T-helper 2 cell treated with Interferon-gamma antibody and Interleukin-4, amounts not matched to agents 5 μg/mL and 100 μg/mL, for 36 hours (primary cell): ENCODE measurements around the gene SMYD2.
A peak's percentile ranks its signal among the peaks of the same experiment; 100 is the strongest.

Source experiments
- DNase-seq: peaks from one replicate; pipeline ENCODE4 v3.0.0; 2021; ENCODE audit warnings: low spot score
- H3K27ac Mint-ChIP-seq: one replicate; pipeline ENCODE4 v1.8.0; 2021; ENCODE audit warnings: mild to moderate bottlenecking, mixed read lengths
- H3K27me3 Mint-ChIP-seq: one replicate; pipeline ENCODE4 v1.8.0; 2021; ENCODE audit warnings: low read depth, mixed read lengths
- H3K36me3 Mint-ChIP-seq: one replicate; pipeline ENCODE4 v1.8.0; 2021; ENCODE audit warnings: low read depth, mixed read lengths
- H3K4me1 Mint-ChIP-seq: one replicate; pipeline ENCODE4 v1.8.0; 2021; ENCODE audit warnings: low read depth, mixed read lengths
- H3K4me3 Mint-ChIP-seq: one replicate; pipeline ENCODE4 v1.8.0; 2022; ENCODE audit warnings: mild to moderate bottlenecking, moderate library complexity, mixed read lengths
- H3K9me3 Mint-ChIP-seq: one replicate; pipeline ENCODE4 v1.8.0; 2021; ENCODE audit warnings: mixed read lengths

SMYD2 gene

GRCh38 chr1:214305164-214305751, 24.3 kb downstream of the SMYD2 start:
- H3K9me3 Mint-ChIP-seq, result no peaks in the 10 kb centered on the region
- DNase-seq, result no peak
- H3K36me3 Mint-ChIP-seq, result no peaks in the 10 kb centered on the region
- H3K27ac Mint-ChIP-seq, result no peak overlapping the region
- no peak overlapping the region for H3K4me3 Mint-ChIP-seq
- H3K27me3 Mint-ChIP-seq, result no peaks in the 10 kb centered on the region
- H3K4me1 Mint-ChIP-seq, result peaks cover 22% of the 10 kb centered on the region

- Mint-ChIP-seq H3K36me3 (no peaks in the 10 kb centered on the region), H3K9me3 (no peaks in the 10 kb centered on the region), H3K4me3 (no peak overlapping the region), H3K27me3 (no peaks in the 10 kb centered on the region), H3K27ac (no peak overlapping the region), H3K4me1 (peaks cover 28% of the 10 kb centered on the region)
- no peak for DNase-seq
These were observed 25.3 kb downstream of the SMYD2 start for GRCh38 chr1:214306269-214306668.

- Mint-ChIP-seq H3K36me3 (no peaks in the 10 kb centered on the region), H3K27me3 (no peaks in the 10 kb centered on the region)
These were observed 29.1 kb downstream of the SMYD2 start for GRCh38 chr1:214310010-214310409.

GRCh38 chr1:214310777-214311690, 30.1 kb downstream of the SMYD2 start:
- no peaks in the 10 kb centered on the region for H3K9me3 Mint-ChIP-seq
- no peak overlapping the region for H3K27ac Mint-ChIP-seq
- H3K36me3 Mint-ChIP-seq, result peaks cover 3% of the 10 kb centered on the region
- peak overlapping the region; percentile 64 for H3K4me3 Mint-ChIP-seq
- no peaks in the 10 kb centered on the region for H3K27me3 Mint-ChIP-seq
- DNase-seq, result no peak
- H3K4me1 Mint-ChIP-seq, result peaks cover 26% of the 10 kb centered on the region

More at GRCh38 chr1:214310010-214310409, 29.1 kb downstream of the SMYD2 start:
- no peak for DNase-seq
- no peaks in the 10 kb centered on the region for H3K9me3 Mint-ChIP-seq
- H3K4me1 Mint-ChIP-seq, result peaks cover 26% of the 10 kb centered on the region
- H3K4me3 Mint-ChIP-seq, result peak overlapping the region; percentile 54
- no peak overlapping the region for H3K27ac Mint-ChIP-seq

GRCh38 chr1:214312530-214313051, 31.6 kb downstream of the SMYD2 start:
- H3K4me1 Mint-ChIP-seq, result peaks cover 26% of the 10 kb centered on the region
- no peaks in the 10 kb centered on the region for H3K27me3 Mint-ChIP-seq
- peaks cover 3% of the 10 kb centered on the region for H3K36me3 Mint-ChIP-seq
- no peak overlapping the region for H3K27ac Mint-ChIP-seq
- no peak for DNase-seq
- H3K9me3 Mint-ChIP-seq, result no peaks in the 10 kb centered on the region
- H3K4me3 Mint-ChIP-seq, result no peak overlapping the region

GRCh38 chr1:214314178-214314843, 33.4 kb downstream of the SMYD2 start:
- Mint-ChIP-seq H3K4me3 (no peak overlapping the region), H3K27ac (no peak overlapping the region), H3K27me3 (no peaks in the 10 kb centered on the region), H3K9me3 (no peaks in the 10 kb centered on the region), H3K36me3 (peaks cover 7% of the 10 kb centered on the region), H3K4me1 (peaks cover 16% of the 10 kb centered on the region)
- DNase-seq, result no peak

GRCh38 chr1:214316593-214316992, 35.6 kb downstream of the SMYD2 start:
- Mint-ChIP-seq H3K4me1 (no peaks in the 10 kb centered on the region), H3K9me3 (no peaks in the 10 kb centered on the region), H3K36me3 (peaks cover 17% of the 10 kb centered on the region), H3K4me3 (no peak overlapping the region), H3K27ac (no peak overlapping the region), H3K27me3 (no peaks in the 10 kb centered on the region)
- no peak for DNase-seq

GRCh38 chr1:214317300-214317699, 36.3 kb downstream of the SMYD2 start:
- DNase-seq, result no peak
- no peaks in the 10 kb centered on the region for H3K27me3 Mint-ChIP-seq
- H3K27ac Mint-ChIP-seq, result no peak overlapping the region

GRCh38 chr1:214317734-214318133, 36.8 kb downstream of the SMYD2 start:
- Mint-ChIP-seq H3K4me3 (no peak overlapping the region), H3K27me3 (no peaks in the 10 kb centered on the region), H3K36me3 (peaks cover 17% of the 10 kb centered on the region), H3K9me3 (no peaks in the 10 kb centered on the region), H3K27ac (no peak overlapping the region), H3K4me1 (no peaks in the 10 kb centered on the region)
- DNase-seq, result no peak

More at GRCh38 chr1:214317300-214317699, 36.3 kb downstream of the SMYD2 start:
- no peak overlapping the region for H3K4me3 Mint-ChIP-seq
- H3K9me3 Mint-ChIP-seq, result no peaks in the 10 kb centered on the region
- H3K36me3 Mint-ChIP-seq, result peaks cover 17% of the 10 kb centered on the region
- no peaks in the 10 kb centered on the region for H3K4me1 Mint-ChIP-seq

GRCh38 chr1:214318356-214318755, 37.4 kb downstream of the SMYD2 start:
- DNase-seq, result no peak
- Mint-ChIP-seq H3K4me3 (no peak overlapping the region), H3K9me3 (no peaks in the 10 kb centered on the region), H3K4me1 (no peaks in the 10 kb centered on the region), H3K36me3 (peaks cover 17% of the 10 kb centered on the region), H3K27ac (no peak overlapping the region), H3K27me3 (no peaks in the 10 kb centered on the region)

GRCh38 chr1:214318956-214319736, 38.2 kb downstream of the SMYD2 start:
- Mint-ChIP-seq H3K27me3 (no peaks in the 10 kb centered on the region), H3K27ac (no peak overlapping the region)

GRCh38 chr1:214319938-214320337, 39.0 kb downstream of the SMYD2 start:
- Mint-ChIP-seq H3K27me3 (no peaks in the 10 kb centered on the region), H3K27ac (no peak overlapping the region)

More at GRCh38 chr1:214318956-214319736, 38.2 kb downstream of the SMYD2 start:
- Mint-ChIP-seq H3K36me3 (peaks cover 17% of the 10 kb centered on the region), H3K9me3 (no peaks in the 10 kb centered on the region), H3K4me1 (no peaks in the 10 kb centered on the region), H3K4me3 (no peak overlapping the region)
- no peak for DNase-seq

GRCh38 chr1:214321705-214322453, 40.9 kb downstream of the SMYD2 start:
- H3K4me1 Mint-ChIP-seq, result peaks cover 2% of the 10 kb centered on the region
- DNase-seq, result no peak
- no peaks in the 10 kb centered on the region for H3K27me3 Mint-ChIP-seq
- H3K36me3 Mint-ChIP-seq, result peaks cover 22% of the 10 kb centered on the region
- H3K4me3 Mint-ChIP-seq, result no peak overlapping the region
- H3K27ac Mint-ChIP-seq, result no peak overlapping the region
- H3K9me3 Mint-ChIP-seq, result no peaks in the 10 kb centered on the region

More at GRCh38 chr1:214319938-214320337, 39.0 kb downstream of the SMYD2 start:
- no peak for DNase-seq
- H3K4me1 Mint-ChIP-seq, result no peaks in the 10 kb centered on the region
- H3K36me3 Mint-ChIP-seq, result peaks cover 20% of the 10 kb centered on the region
- H3K9me3 Mint-ChIP-seq, result no peaks in the 10 kb centered on the region
- no peak overlapping the region for H3K4me3 Mint-ChIP-seq
